ENCODE results near the gene SQSTM1. TPM values are rescaled to one million over a fixed set of nuclear protein-coding genes. Genes with fewer than 3 reads are reported as not detected.

The SQSTM1 gene
- total and polyA plus RNA-seq, 2 of the 8 experiments (the other 6 are each of a cell fraction or from before 2014, with no cell fraction given) = 78.6 to 110 TPM

- Histone ChIP-seq H2AK5ac (ENCODE audit: low read depth, low read length) (no peak overlapping the region), H3K9ac (replicated peaks in 1 of 4; ENCODE audit: extremely low read depth in 1 of 4, low read depth in 3 of 4, low read length in 3 of 4) (no peak overlapping the region), H4K91ac (replicated peaks; ENCODE audit: insufficient read length, low read length) (no peak overlapping the region), H4K5ac (ENCODE audit: insufficient read length, low read depth, low read length) (no peak overlapping the region), H2BK120ac (replicated peaks; ENCODE audit: low read depth, low read length) (no peak overlapping the region), H3K79me1 (ENCODE audit: low read depth, low read length) (peaks cover 2% of the 10 kb centered on the region), H3K27ac (ENCODE audit: low read depth, low read length) (no peak overlapping the region), H3K23ac (ENCODE audit: insufficient read length) (no peak overlapping the region), H3K18ac (ENCODE audit: extremely low read depth, low read length) (no peak overlapping the region), H3K36me3 (ENCODE audit: control insufficient read depth in 2 of 4, insufficient read depth in 4 of 4, low read length in 3 of 4) (peaks cover 17 to 66% (median 51%) of the 10 kb centered on the region in 4 experiments), H3K9me3 (ENCODE audit: insufficient read depth in 2 of 2, low read depth in 1 of 2, low read length in 1 of 2) (no peaks in the 10 kb centered on the region), H2BK15ac (ENCODE audit: low read length) (no peak overlapping the region), H3K4me3 (ENCODE audit: extremely low read depth in 1 of 4, insufficient read depth in 2 of 4, low read depth in 3 of 4, low read length in 4 of 4) (no peak overlapping the region), H2BK5ac (ENCODE audit: low read depth, low read length) (no peak overlapping the region), H2AFZ (ENCODE audit: low read length) (no peak overlapping the region), H3K14ac (ENCODE audit: insufficient read length) (no peak overlapping the region), H3K4me1 (replicated peaks in 1 of 4; ENCODE audit: control insufficient read depth in 3 of 4, insufficient read depth in 4 of 4, low read length in 3 of 4) (0 out of 7 replicates have a peak, but pooled peaks cover 0 to 2% (median 0%) of the 10 kb centered on the region in 4 experiments), H4K8ac (ENCODE audit: extremely low read depth, insufficient read depth, low read length) (no peak overlapping the region), H3K4ac (replicated peaks; ENCODE audit: insufficient read length, low read depth, low read length) (no peak overlapping the region), H3K56ac (replicated peaks; ENCODE audit: insufficient read length, low read depth, low read length) (no peak overlapping the region), H2BK12ac (ENCODE audit: low read depth, low read length) (no peak overlapping the region), H3K4me2 (ENCODE audit: insufficient read depth in 1 of 2, low read depth in 2 of 2, low read length in 2 of 2) (no peak overlapping the region), H3K79me2 (ENCODE audit: control insufficient read depth in 1 of 2, insufficient read depth in 2 of 2, low read length in 2 of 2) (peaks cover 0 to 9% of the 10 kb centered on the region in 2 experiments; a peak in 2 of 4 replicates), H4K20me1 (replicated peaks in 1 of 2; ENCODE audit: control insufficient read depth in 1 of 2, insufficient read depth in 2 of 2, low read length in 2 of 2) (peaks cover 2 to 9% of the 10 kb centered on the region in 2 experiments), H3K27me3 (replicated peaks in 1 of 4; ENCODE audit: control insufficient read depth in 3 of 4, extremely low read depth in 1 of 4, insufficient read depth in 3 of 4, low read length in 3 of 4) (no peaks in the 10 kb centered on the region), H2BK20ac (ENCODE audit: low read length) (no peak overlapping the region), H3K23me2 (ENCODE audit: low read depth, low read length) (no peaks in the 10 kb centered on the region)
- FAIRE-seq (no peak), DNase-seq (ENCODE audit: low read depth in 1 of 2, low spot score in 2 of 2) (no peak)
- ChIA-PET POLR2A (ENCODE audit: partially characterized antibody) (interaction anchor here (0.7 kb wide), 1 partner anchor 182 kb away, joined by 4 read pairs; no protein-coding TSS in a partner anchor), CTCF (ENCODE audit: partially characterized antibody) (interaction anchor here (1.8 to 3.4 kb wide), 3 partner anchors 10 to 30 kb away, joined by 4 to 19 read pairs (median 6); partner anchors contain the start of gene LTC4S)
- 90% methylated on average over 6 of the region's 6 CpGs; no CpG with 5 or more reads in 1 of the 2 experiments for WGBS, 2 experiments (ENCODE audit: extremely low coverage in 1 of 2, insufficient coverage in 1 of 2, insufficient read length in 1 of 2, insufficient replicate concordance in 2 of 2, low coverage in 1 of 2, low lambda C conversion rate in 2 of 2, missing lambda C conversion rate in 1 of 2)
- no peak for TF ChIP-seq SIN3A (conservative IDR thresholded peaks at IDR 0.05 in 1 of 2, IDR thresholded peaks at IDR 0.05 in 1 of 2; ENCODE audit: low read depth in 1 of 2, low read length in 2 of 2)
- no peak for TF ChIP-seq EP300 (IDR thresholded peaks at IDR 0.05; ENCODE audit: borderline replicate concordance in 1 of 2, low read depth in 2 of 2, low read length in 2 of 2)
- TF ChIP-seq BACH1 (IDR thresholded peaks at IDR 0.05; ENCODE audit: low read length) = no peak
- TF ChIP-seq SAP30 (IDR thresholded peaks at IDR 0.05; ENCODE audit: insufficient read depth, insufficient replicate concordance, low read length) = no peak
- no peak for TF ChIP-seq CREB1 (IDR thresholded peaks at IDR 0.05)
- TF ChIP-seq YY1 (IDR thresholded peaks at IDR 0.05; ENCODE audit: low read depth, low read length) = no peak
- TF ChIP-seq RBBP5 (IDR thresholded peaks at IDR 0.05; ENCODE audit: borderline replicate concordance, low read depth, low read length) = no peak
- TF ChIP-seq MAX (IDR thresholded peaks at IDR 0.05) = no peak
- no peak for TF ChIP-seq POU5F1 (IDR thresholded peaks at IDR 0.05; ENCODE audit: low read depth, low read length)
- TF ChIP-seq TAF7 (optimal IDR thresholded peaks at IDR 0.05; ENCODE audit: borderline replicate concordance, low read depth, low read length) = no peak
- TF ChIP-seq PHF8 (conservative IDR thresholded peaks at IDR 0.05; ENCODE audit: low read depth, low read length) = no peak
- no peak for TF ChIP-seq BCL11A (IDR thresholded peaks at IDR 0.05; ENCODE audit: low read depth in 2 of 2, low read length in 2 of 2)
- no peak for TF ChIP-seq NRF1 (IDR thresholded peaks at IDR 0.05; ENCODE audit: low read depth, low read length)
- no peak for TF ChIP-seq CHD1 (IDR thresholded peaks at IDR 0.05; ENCODE audit: low read depth, low read length)
Measured at GRCh38 chr5:179772351-179772750, 48.4 kb upstream of the SQSTM1 start.

Data from H1 (cell line).